Right lobe of liver (tissue), 6 donors: ENCODE results near the gene PARP1. TPM values are rescaled to one million over a fixed set of nuclear protein-coding genes. Genes with fewer than 3 reads are reported as not detected.

Experiments
- ATAC-seq, 4 donors: fragments of 200-7000 bp; cut with Tn5 transposase; one replicate each; pipeline ENCODE4 v1.9.1; 2020; ENCODE audit warnings: mild to moderate bottlenecking in 4 of 4, moderate library complexity in 4 of 4
- DNase-seq, 3 donors: peaks; one replicate each; pipeline ENCODE4 v3.0.0-alpha.2; 2020
- H3K27ac ChIP-seq, 3 donors: fragments of 200-600 bp; one replicate each; pipeline ENCODE4 v1.8.0; 2022
- H3K27me3 ChIP-seq, 2 donors: fragments of 200-600 bp; one replicate each; pipeline ENCODE4 v1.8.0; 2022
- H3K36me3 ChIP-seq, 4 donors: fragments of 200-600 bp; sonication (generic) in 1 of 4; one replicate each; pipeline versions ENCODE4 v1.5.1 to v1.8.0; 2017 to 2022; ENCODE audit warnings: control low read depth in 1 of 4
- H3K4me1 ChIP-seq, 4 donors: fragments of 200-600 bp; sonication (generic) in 1 of 4; one replicate each; pipeline versions ENCODE4 v1.5.1 to v1.8.0; 2017 to 2022; ENCODE audit warnings: control low read depth in 1 of 4
- H3K4me3 ChIP-seq, 3 donors: fragments of 200-600 bp; one replicate each; pipeline ENCODE4 v1.8.0; 2022
- H3K9me3 ChIP-seq, 4 donors: fragments of 200-600 bp; sonication (generic) in 1 of 4; one replicate each; pipeline versions ENCODE4 v1.5.1 to v1.8.0; 2017 to 2022; ENCODE audit warnings: control low read depth in 1 of 4
- POLR2A ChIP-seq: fragments of 450-650 bp; IDR thresholded peaks from one replicate; pipeline ENCODE4 v1.6.1; 2017; ENCODE audit warnings: antibody characterized with exemption, mild to moderate bottlenecking
- whole genome bisulfite sequencing: methylation state at CpG from one replicate; pipeline ENCODE4 v1.1.6; 2018; ENCODE audit warnings: low coverage, low lambda C conversion rate; ENCODE audit not compliant: insufficient coverage; ENCODE audit errors: missing lambda C conversion rate; 5-methylcytosine and 5-hydroxymethylcytosine counted together
- intact Hi-C, 2 donors: fragments of 100-400 bp; cut with DNase I; formaldehyde crosslinking; loops; one replicate each; pipeline versions ENCODE4 v1.11.2 to v1.14.1; 2022
- total RNA-seq, 6 experiments: library from RNA; depleted of rRNA in 2 of 6; stranded (reverse); fragments of >200 nt in 2 of 6; fragmentation: NEBNext Ultra II Directional in 3 of 6; extraction: Animal tissue kit (Norgen Biotek cat#: 25700) in 3 of 6; gene quantifications; one replicate each; pipeline versions ENCODE4 v1.1.0 to v1.2.4, GENCODE V29; 2016 to 2023
- TF ChIP-seq, protein P1 (sequence below), 4 donors: fragments of 200-600 bp in 3 of 4; fragments of 450-650 bp in 1 of 4; IDR thresholded peaks; one replicate each; pipeline versions ENCODE4 v1.5.1 to v1.8.0; 2016 to 2022; ENCODE audit warnings: antibody characterized with exemption in 4 of 4, mild to moderate bottlenecking in 2 of 4
- donor health status: DM: no; HTN: yes; CAD: no.
- donor health status: DM: no; HTN: no; CAD: no.
- donor health status: DM: no; HTN: no; CAD: no.
- donor health status: DM: no; HTN: yes; CAD: no.
- donor health status: DM: no; HTN: yes; CAD: no.

The PARP1 gene
- total RNA-seq, 6 experiments from 2014 or later: 38.2 to 74.3 (median 60.1) TPM

DNA sequence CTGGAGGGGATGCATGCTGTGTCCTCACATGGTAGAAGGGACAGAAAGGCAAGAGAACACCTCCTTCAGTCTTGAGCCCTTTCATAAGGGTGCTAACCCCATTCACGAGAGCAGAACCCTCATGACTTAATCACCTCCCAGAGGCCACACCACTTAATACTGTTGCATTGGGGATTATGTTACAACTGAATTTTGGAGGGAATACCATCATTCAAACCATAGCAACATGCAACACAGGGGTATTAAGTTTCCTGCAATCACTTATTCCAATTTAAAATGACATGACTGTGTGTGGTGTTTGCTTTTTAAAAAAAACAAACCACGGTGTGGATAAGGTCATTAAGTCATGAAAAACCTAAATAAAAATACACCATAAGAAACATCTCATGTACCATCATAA, 95.8 kb downstream of the PARP1 start:
- intact Hi-C loops: no loop called here
- no peaks in the 10 kb centered on the region for H3K27me3 ChIP-seq
- WGBS: 86% methylated on average over 2 of the region's 2 CpGs
- no peaks in the 10 kb centered on the region for H3K9me3 ChIP-seq
- H3K4me3 ChIP-seq: no peak overlapping the region
- DNase-seq: no peak
- H3K4me1 ChIP-seq: peaks cover 0 to 5% (median 0%) of the 10 kb centered on the region in 4 donors
- no peaks in the 10 kb centered on the region for H3K36me3 ChIP-seq
- TF ChIP-seq, protein P1, sequence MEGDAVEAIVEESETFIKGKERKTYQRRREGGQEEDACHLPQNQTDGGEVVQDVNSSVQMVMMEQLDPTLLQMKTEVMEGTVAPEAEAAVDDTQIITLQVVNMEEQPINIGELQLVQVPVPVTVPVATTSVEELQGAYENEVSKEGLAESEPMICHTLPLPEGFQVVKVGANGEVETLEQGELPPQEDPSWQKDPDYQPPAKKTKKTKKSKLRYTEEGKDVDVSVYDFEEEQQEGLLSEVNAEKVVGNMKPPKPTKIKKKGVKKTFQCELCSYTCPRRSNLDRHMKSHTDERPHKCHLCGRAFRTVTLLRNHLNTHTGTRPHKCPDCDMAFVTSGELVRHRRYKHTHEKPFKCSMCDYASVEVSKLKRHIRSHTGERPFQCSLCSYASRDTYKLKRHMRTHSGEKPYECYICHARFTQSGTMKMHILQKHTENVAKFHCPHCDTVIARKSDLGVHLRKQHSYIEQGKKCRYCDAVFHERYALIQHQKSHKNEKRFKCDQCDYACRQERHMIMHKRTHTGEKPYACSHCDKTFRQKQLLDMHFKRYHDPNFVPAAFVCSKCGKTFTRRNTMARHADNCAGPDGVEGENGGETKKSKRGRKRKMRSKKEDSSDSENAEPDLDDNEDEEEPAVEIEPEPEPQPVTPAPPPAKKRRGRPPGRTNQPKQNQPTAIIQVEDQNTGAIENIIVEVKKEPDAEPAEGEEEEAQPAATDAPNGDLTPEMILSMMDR (IDR thresholded peaks at IDR 0.05): no peak
- TF ChIP-seq POLR2A: no peak
- no peak for ATAC-seq
- H3K27ac ChIP-seq: no peak overlapping the region

DNA sequence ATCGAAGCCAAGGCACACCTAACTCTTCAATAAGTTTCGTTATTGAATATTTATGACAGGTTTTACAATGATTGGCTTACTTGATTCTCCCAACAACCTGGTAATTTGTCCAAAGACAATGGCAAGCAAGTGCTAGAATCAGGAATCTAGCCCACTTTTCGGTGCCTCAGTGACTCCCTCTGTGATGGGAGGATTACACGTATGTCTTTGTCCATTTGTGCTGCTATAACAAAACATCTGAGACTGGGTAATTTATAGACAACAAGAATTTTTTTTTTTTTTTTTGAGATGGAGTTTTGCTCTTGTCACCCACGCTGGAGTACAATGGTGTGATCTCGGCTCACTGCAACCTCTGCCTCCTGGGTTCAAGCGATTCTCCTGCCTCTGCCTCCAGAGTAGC, 96.5 kb downstream of the PARP1 start:
- Histone ChIP-seq H3K27me3 (no peaks in the 10 kb centered on the region), H3K9me3 (no peaks in the 10 kb centered on the region), H3K4me1 (peaks cover 0 to 5% (median 0%) of the 10 kb centered on the region in 4 donors), H3K36me3 (no peaks in the 10 kb centered on the region), H3K4me3 (no peak overlapping the region), H3K27ac (no peak overlapping the region)
- intact Hi-C loops: no loop called here
- ATAC-seq (no peak), DNase-seq (no peak)
- 90% methylated on average over 4 of the region's 7 CpGs for WGBS
- TF ChIP-seq, protein P1 (IDR thresholded peaks at IDR 0.05): no peak
- no peak for TF ChIP-seq POLR2A

Other genes starting within 250 kb of the PARP1 start
- gene ACBD3, start 221.4 kb downstream of the PARP1 start, total RNA-seq: 10 to 100 TPM; 14.6 to 23.6 (median 17.5) TPM
- under 1 TPM in 1 of 6 experiments, not detected in 5; 0.29 TPM for gene MIXL1, start 184.4 kb downstream of the PARP1 start, total RNA-seq
- 1 to 10 TPM in 2 of 6 experiments, under 1 TPM in 4; 0.46 to 1.5 (median 0.91) TPM for gene LIN9, start 98.9 kb downstream of the PARP1 start, total RNA-seq
- under 1 TPM in 4 of 6 experiments, not detected in 2; 0.06 to 0.68 (median 0.13) TPM for gene STUM, start 140.7 kb upstream of the PARP1 start, total RNA-seq